Measurements from ENCODE around the gene MYLK3. TPM values are rescaled to one million over a fixed set of nuclear protein-coding genes. Genes with fewer than 3 reads are reported as not detected.

Gene MYLK3
- total and polyA plus RNA-seq, 2 of the 4 experiments (the other 2 are of a cell fraction), result under 0.01 to 0.03 TPM

GRCh38 chr16:46739934-46740333 lies 8.2 kb downstream of the MYLK3 start:
- H3K56ac ChIP-seq (ENCODE audit: extremely low read depth, insufficient read depth, low read length), result no peak overlapping the region
- no peak overlapping the region for H3K18ac ChIP-seq (ENCODE audit: low read depth, low read length)
- no peaks in the 10 kb centered on the region for H4K20me1 ChIP-seq (ENCODE audit: insufficient read depth, low read length)
- H3K27me3 ChIP-seq (ENCODE audit: control insufficient read depth, insufficient read depth, low read length), result no peaks in the 10 kb centered on the region
- no TSS peak for BruUV-seq (replicated peaks)
- H3K27ac ChIP-seq (ENCODE audit: insufficient read depth, low read length), result no peak overlapping the region
- ChIA-PET CTCF (no interaction called here), POLR2A (ENCODE audit: unreplicated experiment) (no interaction called here)
- H3K23ac ChIP-seq (ENCODE audit: low read depth, low read length), result no peak overlapping the region
- H3K14ac ChIP-seq (replicated peaks; ENCODE audit: low read depth, low read length), result no peak overlapping the region
- intact Hi-C loops (cut with micrococcal nuclease), result loop anchor here (5.0 kb wide), 1 partner anchor 37 kb away; no protein-coding TSS in a partner anchor
- no peak overlapping the region for H2AFZ ChIP-seq (replicated peaks; ENCODE audit: low read length, poor library complexity)
- no peaks in the 10 kb centered on the region for H3K9me1 ChIP-seq (ENCODE audit: insufficient read depth, low read length)
- ATAC-seq (ENCODE audit: low read depth) (no peak), DNase-seq (no peak)
- in situ Hi-C loops (cut with MboI; ENCODE audit: low sequenced_read_pairs), result no loop called here
- H3K4me2 ChIP-seq (ENCODE audit: low read depth, low read length), result no peak overlapping the region
- no peak overlapping the region for H2BK120ac ChIP-seq (ENCODE audit: low read depth, low read length)
- no peak overlapping the region for H2BK20ac ChIP-seq (ENCODE audit: low read depth, low read length)
- no peak overlapping the region for H4K8ac ChIP-seq (ENCODE audit: low read depth in 2 of 2, low read length in 2 of 2)
- no peaks in the 10 kb centered on the region for H3K79me1 ChIP-seq (ENCODE audit: low read depth in 1 of 2, low read length in 2 of 2)
- no peak overlapping the region for H2AK9ac ChIP-seq (replicated peaks; ENCODE audit: low read depth, low read length, poor library complexity)
- no peak overlapping the region for H3K9ac ChIP-seq (ENCODE audit: low read depth, low read length)
- whole genome bisulfite sequencing, 2 experiments (ENCODE audit: extremely low coverage in 2 of 2, insufficient read length in 1 of 2), result 0% methylated on average over 1 of the region's 2 CpGs; no CpG with 5 or more reads in 1 of the 2 experiments
- H2BK5ac ChIP-seq (ENCODE audit: low read depth, low read length, poor library complexity, severe bottlenecking), result no peak overlapping the region
- H3K9me3 ChIP-seq (ENCODE audit: control insufficient read depth, insufficient read depth, low read length), result no peaks in the 10 kb centered on the region
- no peak overlapping the region for H2AK5ac ChIP-seq (ENCODE audit: low read depth, low read length)
- no peak overlapping the region for H4K91ac ChIP-seq (ENCODE audit: insufficient read depth, low read depth, low read length)
- no peak overlapping the region for H2BK15ac ChIP-seq (ENCODE audit: low read depth, low read length)
- no peak overlapping the region for H3K4me3 ChIP-seq (ENCODE audit: insufficient read depth, low read depth, low read length)
- H3K36me3 ChIP-seq (ENCODE audit: control insufficient read depth, insufficient read depth, low read length), result no peaks in the 10 kb centered on the region
- dilution Hi-C loops (cut with HindIII; ENCODE audit: low sequenced_read_pairs, unreplicated experiment), result no loop called here
- no peak overlapping the region for H3K4ac ChIP-seq (ENCODE audit: low read depth, low read length)
- no peak overlapping the region for H4K5ac ChIP-seq (ENCODE audit: low read depth, low read length)
- peaks cover 4% of the 10 kb centered on the region; the same call in 1 of the 2 replicates for H3K4me1 ChIP-seq (ENCODE audit: control insufficient read depth, insufficient read depth, low read length)
- no peak for TF ChIP-seq MAFK (IDR thresholded peaks at IDR 0.05; ENCODE audit: low read depth, low read length)
- TF ChIP-seq USF2 (IDR thresholded peaks at IDR 0.05; ENCODE audit: low read depth, low read length), result no peak
- no peak for TF ChIP-seq RFX5 (IDR thresholded peaks at IDR 0.05; ENCODE audit: low read depth, low read length)
- TF ChIP-seq RCOR1 (IDR thresholded peaks at IDR 0.05; ENCODE audit: insufficient replicate concordance, low read length), result no peak
- no peak for TF ChIP-seq RAD21 (IDR thresholded peaks at IDR 0.05; ENCODE audit: low read length)
- TF ChIP-seq SMC3 (IDR thresholded peaks at IDR 0.05; ENCODE audit: low read depth, low read length), result no peak
- TF ChIP-seq ELK1 (IDR thresholded peaks at IDR 0.05; ENCODE audit: borderline replicate concordance, low read depth, low read length), result no peak
- TF ChIP-seq NFE2L2 (IDR thresholded peaks at IDR 0.05; ENCODE audit: low read depth, low read length), result no peak
